Measurements from ENCODE around the gene INSC. TPM values are rescaled to one million over a fixed set of nuclear protein-coding genes. Genes with fewer than 3 reads are reported as not detected.

The INSC gene
- total and polyA plus RNA-seq, 2 of the 8 experiments (the other 6 are each of a cell fraction or from before 2014, with no cell fraction given): 0.58 to 0.59 TPM

- TF ChIP-seq KDM5A (IDR thresholded peaks at IDR 0.05; ENCODE audit: low read length): no peak
- TF ChIP-seq NANOG (IDR thresholded peaks at IDR 0.05; ENCODE audit: insufficient read depth, low read depth, low read length, poor library complexity, severe bottlenecking): no peak
- TF ChIP-seq ASH2L (IDR thresholded peaks at IDR 0.05; ENCODE audit: low read length): no peak
- TF ChIP-seq SUZ12 (IDR thresholded peaks at IDR 0.05; ENCODE audit: low read length): no peak
- no peak for TF ChIP-seq TAF7 (optimal IDR thresholded peaks at IDR 0.05; ENCODE audit: borderline replicate concordance, low read depth, low read length)
- no peak for TF ChIP-seq CBX5 (IDR thresholded peaks at IDR 0.05; ENCODE audit: low read depth, low read length)
- no peak for TF ChIP-seq POLR2A (IDR thresholded peaks at IDR 0.05; ENCODE audit: control extremely low read depth in 1 of 2, low read depth in 2 of 2, low read length in 2 of 2)
These were observed 120.1 kb downstream of the INSC start (continued) for GRCh38 chr11:15234796-15235195.
